ENCODE data around the gene SNCB. TPM values are rescaled to one million over a fixed set of nuclear protein-coding genes. Genes with fewer than 3 reads are reported as not detected.

The SNCB gene
- total and polyA plus RNA-seq, 11 donors, result 0.23 TPM; not detected in 10

DNA sequence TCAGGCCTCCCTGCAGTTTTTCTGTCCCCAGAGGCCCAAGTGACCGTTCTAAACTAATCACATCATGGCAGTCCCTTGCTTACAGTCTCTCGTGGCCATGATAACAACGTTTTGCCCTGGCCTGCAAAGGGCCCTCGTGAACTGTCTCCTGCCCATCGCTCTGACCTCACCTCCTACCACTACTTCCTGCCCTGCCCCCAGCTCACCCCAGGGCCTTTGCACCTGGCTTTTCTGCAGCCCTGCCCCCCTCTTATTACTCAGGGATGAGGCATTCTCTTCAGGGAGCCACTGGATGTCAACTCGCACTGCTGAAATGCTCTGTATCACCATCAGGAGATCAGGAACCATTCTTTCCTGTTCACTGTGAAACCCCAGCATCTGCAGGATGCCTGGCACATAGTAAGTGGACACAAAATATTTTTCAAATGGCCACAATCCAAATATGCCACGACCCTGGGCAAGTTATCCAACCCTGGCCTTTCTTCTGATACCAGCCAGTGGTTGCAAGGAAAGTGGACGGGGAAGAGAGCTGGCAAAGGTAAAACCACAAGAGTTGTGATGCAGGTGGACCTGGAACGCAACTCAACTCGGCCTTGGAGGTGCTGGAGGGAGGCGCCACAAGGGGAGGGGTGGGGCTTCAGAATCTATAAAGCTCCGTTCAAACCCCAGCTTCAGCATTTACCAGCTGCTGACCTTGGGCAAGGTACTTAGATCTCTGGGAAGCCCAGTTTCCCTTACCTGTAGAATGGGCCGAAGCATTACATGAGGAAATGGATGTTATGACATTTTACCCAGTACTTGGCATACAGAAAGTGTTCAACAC lies 1.7 kb downstream of the SNCB start:
- intact Hi-C loops (cut with DNase I), result no loop called here
- ATAC-seq, result no peak
- TF ChIP-seq, protein P1, sequence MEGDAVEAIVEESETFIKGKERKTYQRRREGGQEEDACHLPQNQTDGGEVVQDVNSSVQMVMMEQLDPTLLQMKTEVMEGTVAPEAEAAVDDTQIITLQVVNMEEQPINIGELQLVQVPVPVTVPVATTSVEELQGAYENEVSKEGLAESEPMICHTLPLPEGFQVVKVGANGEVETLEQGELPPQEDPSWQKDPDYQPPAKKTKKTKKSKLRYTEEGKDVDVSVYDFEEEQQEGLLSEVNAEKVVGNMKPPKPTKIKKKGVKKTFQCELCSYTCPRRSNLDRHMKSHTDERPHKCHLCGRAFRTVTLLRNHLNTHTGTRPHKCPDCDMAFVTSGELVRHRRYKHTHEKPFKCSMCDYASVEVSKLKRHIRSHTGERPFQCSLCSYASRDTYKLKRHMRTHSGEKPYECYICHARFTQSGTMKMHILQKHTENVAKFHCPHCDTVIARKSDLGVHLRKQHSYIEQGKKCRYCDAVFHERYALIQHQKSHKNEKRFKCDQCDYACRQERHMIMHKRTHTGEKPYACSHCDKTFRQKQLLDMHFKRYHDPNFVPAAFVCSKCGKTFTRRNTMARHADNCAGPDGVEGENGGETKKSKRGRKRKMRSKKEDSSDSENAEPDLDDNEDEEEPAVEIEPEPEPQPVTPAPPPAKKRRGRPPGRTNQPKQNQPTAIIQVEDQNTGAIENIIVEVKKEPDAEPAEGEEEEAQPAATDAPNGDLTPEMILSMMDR (IDR thresholded peaks at IDR 0.05), result no peak
- no peak for TF ChIP-seq POLR2A (IDR thresholded peaks at IDR 0.05)
- Histone ChIP-seq H3K27ac (no peak overlapping the region), H3K4me3 (no peak overlapping the region), H3K27me3 (peaks cover 26 to 99% (median 68%) of the 10 kb centered on the region in 9 donors), H3K36me3 (no peaks in the 10 kb centered on the region), H3K4me1 (peaks cover 0 to 18% (median 10%) of the 10 kb centered on the region in 12 donors), H3K9me3 (no peaks in the 10 kb centered on the region)
- WGBS, 4 donors, result 54 to 61% (median 58%) methylated on average over 12 to 13 of the region's 13 CpGs
- DNase-seq, result no peak

DNA sequence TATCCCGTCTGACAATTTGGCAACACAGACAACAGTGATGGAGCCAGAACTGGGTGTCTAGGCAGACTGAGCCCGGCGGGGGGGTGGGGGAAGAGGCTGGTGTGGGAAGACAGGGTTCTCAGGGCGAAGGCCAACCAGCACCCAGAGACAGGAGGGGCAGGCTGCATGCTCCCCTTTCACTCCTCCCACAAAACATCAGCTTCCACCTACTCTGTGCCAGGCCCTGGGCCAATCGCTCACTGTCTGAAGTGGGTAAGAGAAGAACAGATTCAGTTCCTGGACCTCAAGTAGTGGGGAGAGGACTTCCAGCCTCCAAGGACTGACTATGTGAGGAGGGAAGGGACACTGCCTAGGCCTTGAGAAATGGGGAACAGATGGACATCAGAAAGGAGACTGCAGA lies 2.8 kb downstream of the SNCB start:
- DNase-seq (no peak), ATAC-seq (no peak)
- Histone ChIP-seq H3K4me1 (peaks cover 0 to 18% (median 10%) of the 10 kb centered on the region in 12 donors), H3K27me3 (peaks cover 22 to 96% (median 62%) of the 10 kb centered on the region in 9 donors), H3K9me3 (no peaks in the 10 kb centered on the region), H3K4me3 (no peak overlapping the region), H3K27ac (no peak overlapping the region), H3K36me3 (no peaks in the 10 kb centered on the region)
- intact Hi-C loops (cut with DNase I), result no loop called here
- 70 to 83% (median 73%) methylated on average over 5 of the region's 5 CpGs for WGBS, 4 donors
- TF ChIP-seq POLR2A (IDR thresholded peaks at IDR 0.05), result no peak
- TF ChIP-seq, protein P1 (IDR thresholded peaks at IDR 0.05), result no peak

- Histone ChIP-seq H3K36me3 (no peaks in the 10 kb centered on the region), H3K27ac (no peak overlapping the region), H3K9me3 (no peaks in the 10 kb centered on the region), H3K27me3 (peaks cover 17 to 94% (median 56%) of the 10 kb centered on the region in 9 donors), H3K4me1 (peaks cover 0 to 18% (median 10%) of the 10 kb centered on the region in 12 donors), H3K4me3 (no peak overlapping the region)
- 45 to 65% (median 58%) methylated on average over 6 to 7 of the region's 7 CpGs for WGBS, 4 donors
- intact Hi-C loops (cut with DNase I), result no loop called here
- TF ChIP-seq POLR2A (IDR thresholded peaks at IDR 0.05), result no peak
- TF ChIP-seq, protein P1 (IDR thresholded peaks at IDR 0.05), result no peak
- ATAC-seq, result no peak
- no peak for DNase-seq
Observed at GRCh38 chr5:176626876-176627236, 3.5 kb downstream of the SNCB start.

GRCh38 chr5:176625966-176626875 lies 4.1 kb downstream of the SNCB start:
- Histone ChIP-seq H3K27me3 (peaks cover 17 to 94% (median 58%) of the 10 kb centered on the region in 9 donors), H3K4me1 (peaks cover 0 to 24% (median 11%) of the 10 kb centered on the region in 12 donors), H3K36me3 (no peaks in the 10 kb centered on the region), H3K9me3 (no peaks in the 10 kb centered on the region), H3K27ac (no peak overlapping the region), H3K4me3 (no peak overlapping the region)
- 33 to 55% (median 47%) methylated on average over 15 to 25 of the region's 25 CpGs for WGBS, 4 donors
- intact Hi-C loops (cut with DNase I), result no loop called here
- ATAC-seq (no peak), DNase-seq (no peak)
- TF ChIP-seq, protein P1 (IDR thresholded peaks at IDR 0.05), result no peak
- TF ChIP-seq POLR2A (IDR thresholded peaks at IDR 0.05), result no peak
